Measurements from ENCODE around the gene LTBP3. TPM values are rescaled to one million over a fixed set of nuclear protein-coding genes. Genes with fewer than 3 reads are reported as not detected.
A peak's percentile ranks its signal among the peaks of the same experiment; 100 is the strongest.

LTBP3 gene
- total and polyA plus RNA-seq, 9 of the 15 experiments (the other 6 are each of a cell fraction or from before 2014, with no cell fraction given) = 0.06 to 20.5 (median 4.8) TPM

GRCh38 chr11:65574109-65574810 lies 16.1 kb upstream of the LTBP3 start (continued):
- TF ChIP-seq ZNF263 (CRISPR knock-in tag; IDR thresholded peaks at IDR 0.05; ENCODE audit: borderline replicate concordance) = peak; percentile 67; the same call in 1 of the 2 replicates
- peak; percentile 86 for TF ChIP-seq EGR1 (conservative IDR thresholded peaks at IDR 0.05)
- TF ChIP-seq SIX5 (IDR thresholded peaks at IDR 0.05; ENCODE audit: borderline replicate concordance in 1 of 2, insufficient read depth in 1 of 2, low read depth in 1 of 2, low read length in 2 of 2) = no peak
- no peak for TF ChIP-seq NFE2L1 (tag; IDR thresholded peaks at IDR 0.05; ENCODE audit: borderline replicate concordance, low read depth)
- TF ChIP-seq PML (IDR thresholded peaks at IDR 0.05; ENCODE audit: low read length) = no peak
- no peak; the same call in 1 of the 2 replicates for TF ChIP-seq SMARCA4 (IDR thresholded peaks at IDR 0.05)
- TF ChIP-seq GMEB1 (CRISPR knock-in tag; IDR thresholded peaks at IDR 0.05) = no peak
- TF ChIP-seq E2F5 (CRISPR knock-in tag; IDR thresholded peaks at IDR 0.05) = no peak
- no peak; the same call in 1 of the 2 replicates for TF ChIP-seq CBFA2T2 (conservative IDR thresholded peaks at IDR 0.05)
- TF ChIP-seq PRPF4 (IDR thresholded peaks at IDR 0.05; ENCODE audit: insufficient read depth, low read depth, low read length, poor library complexity, severe bottlenecking) = no peak
- no peak for TF ChIP-seq ZKSCAN3 (CRISPR knock-in tag; IDR thresholded peaks at IDR 0.05)
- no peak for TF ChIP-seq STAG1 (CRISPR knock-in tag; IDR thresholded peaks at IDR 0.05; ENCODE audit: borderline replicate concordance)
- TF ChIP-seq ZNF398 (CRISPR knock-in tag; IDR thresholded peaks at IDR 0.05) = no peak
- TF ChIP-seq KDM4B (IDR thresholded peaks at IDR 0.05; ENCODE audit: borderline replicate concordance in 2 of 2, low read depth in 1 of 2) = peak in 1 of 2 experiments; percentile 55; a peak in 1 of 4 replicates
- peak; percentile 55 to 81; a peak in 2 of 4 replicates for TF ChIP-seq UBTF (IDR thresholded peaks at IDR 0.05; ENCODE audit: borderline replicate concordance in 1 of 2, low read depth in 2 of 2, low read length in 2 of 2)
- no peak for TF ChIP-seq RBM34 (IDR thresholded peaks at IDR 0.05; ENCODE audit: borderline replicate concordance, insufficient read depth, low read length)
- TF ChIP-seq KLF16 (IDR thresholded peaks at IDR 0.05) = no peak
- peak; percentile 72 for TF ChIP-seq DEAF1 (CRISPR knock-in tag; IDR thresholded peaks at IDR 0.05)
- no peak for TF ChIP-seq ZNF134 (CRISPR knock-in tag; conservative IDR thresholded peaks at IDR 0.05)
